DMS53 treated with DMSO at 0.1 percent for 48 hours (cell line): ENCODE data around the gene CNTNAP5.
A peak's percentile ranks its signal among the peaks of the same experiment; 100 is the strongest.

ENCODE experiments used
- DNase-seq: peaks from one replicate; lab custom pipeline; 2025; ENCODE audit not compliant: unreplicated experiment; lab: John Stamatoyannopoulos, UW

Gene CNTNAP5

DNA sequence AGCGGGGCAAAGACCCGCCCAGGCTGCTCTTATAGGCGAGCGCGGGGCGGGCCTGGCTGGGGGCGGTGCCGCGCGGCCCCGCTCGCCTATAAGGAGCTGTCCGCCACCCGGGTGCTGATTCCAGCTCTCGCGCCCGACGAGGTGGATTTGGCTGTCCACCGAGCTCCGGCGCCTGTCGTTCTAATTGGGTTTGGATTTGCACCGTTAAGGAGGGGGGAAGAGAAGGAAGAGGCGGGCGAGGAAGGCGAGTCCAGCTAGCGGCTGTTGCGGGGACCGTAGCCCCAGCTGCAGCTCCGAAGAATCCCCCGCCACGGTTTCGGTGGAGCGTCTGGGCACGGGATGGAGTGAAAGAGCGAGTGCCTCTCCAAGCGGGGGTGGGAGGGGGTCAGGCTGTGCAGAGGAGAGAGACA is at the start of gene CNTNAP5:
Gene CNTNAP5, plus strand, starts transcription at position 117 of the 410 bp plus-strand sequence. CDS start 364 bp downstream, outside the sequence.
- DNase-seq: no peak

DNA sequence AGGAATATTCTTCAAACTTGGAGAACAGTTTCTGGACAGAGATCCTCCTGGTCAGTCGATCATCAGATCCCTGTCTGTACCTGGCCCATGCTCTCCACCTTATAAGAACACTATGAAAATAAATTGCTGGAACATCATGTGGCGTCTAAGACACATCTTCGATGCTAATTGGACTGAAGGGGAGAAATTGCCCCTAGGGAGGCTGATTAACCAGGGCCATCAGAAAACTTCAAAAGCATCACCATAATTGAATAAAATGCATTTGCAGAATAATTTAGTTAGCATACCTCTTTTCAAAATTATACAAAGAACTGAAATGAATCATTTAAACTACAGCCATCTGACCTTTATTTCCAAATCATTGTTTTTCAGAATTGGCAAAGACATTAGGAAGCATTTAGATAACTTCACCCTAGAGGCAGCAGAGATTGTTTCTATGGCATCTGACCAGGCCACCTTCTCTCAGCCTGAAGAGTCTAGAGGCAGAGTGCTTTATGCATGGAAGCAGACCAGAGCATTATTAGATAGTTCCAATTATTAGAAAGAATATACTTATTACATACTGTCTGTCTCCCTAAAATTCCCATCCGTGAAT is 48.9 kb upstream of the CNTNAP5 start:
- no peak for DNase-seq

DNA sequence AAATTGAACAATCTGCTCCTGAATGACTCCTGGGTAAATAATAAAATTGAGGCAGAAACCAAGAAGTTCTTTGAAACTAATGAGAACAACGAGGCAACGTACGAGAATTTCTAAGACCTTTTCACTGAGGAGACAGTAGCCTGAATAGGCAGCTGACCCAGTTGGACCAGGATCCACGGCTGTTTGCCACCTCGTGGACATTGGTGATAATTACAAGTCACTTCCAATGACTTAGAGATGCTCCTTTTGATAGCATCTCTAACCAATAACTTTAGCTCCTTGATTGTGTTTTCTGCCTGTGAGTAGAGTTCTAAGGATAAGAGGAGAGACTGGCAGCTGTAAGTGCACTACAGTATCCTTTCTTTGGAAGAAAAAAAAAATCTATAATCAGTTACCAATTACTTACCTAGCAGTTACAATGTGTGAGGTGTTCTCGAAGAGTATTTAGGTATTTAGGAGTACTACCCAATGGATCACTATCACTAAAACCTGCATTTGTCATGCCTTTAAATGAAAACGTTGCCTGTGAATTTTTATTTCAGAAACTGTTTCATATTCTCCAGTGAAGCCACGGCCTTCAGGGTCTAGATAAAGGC is 31.3 kb upstream of the CNTNAP5 start:
- peak; percentile 51 for DNase-seq

DNA sequence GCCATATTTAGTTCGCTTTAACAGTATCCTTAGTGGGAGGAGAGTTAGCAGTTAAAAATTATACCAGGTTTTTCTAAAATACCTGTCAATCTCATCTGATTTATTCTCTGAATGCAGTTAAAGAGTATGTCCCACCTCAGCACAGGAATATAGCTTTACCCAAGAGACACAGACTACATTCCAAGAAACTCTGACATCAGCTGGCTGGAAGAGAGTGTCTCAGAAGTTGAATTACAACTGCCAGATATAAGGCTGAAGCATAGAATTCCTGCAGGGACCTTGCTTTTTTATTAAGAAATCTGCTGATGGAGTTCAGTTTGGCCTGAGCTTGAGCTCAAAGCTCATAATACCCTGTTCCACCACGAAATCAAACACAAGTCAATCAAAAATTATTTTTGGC is 25.4 kb upstream of the CNTNAP5 start:
- DNase-seq: no peak

DNA sequence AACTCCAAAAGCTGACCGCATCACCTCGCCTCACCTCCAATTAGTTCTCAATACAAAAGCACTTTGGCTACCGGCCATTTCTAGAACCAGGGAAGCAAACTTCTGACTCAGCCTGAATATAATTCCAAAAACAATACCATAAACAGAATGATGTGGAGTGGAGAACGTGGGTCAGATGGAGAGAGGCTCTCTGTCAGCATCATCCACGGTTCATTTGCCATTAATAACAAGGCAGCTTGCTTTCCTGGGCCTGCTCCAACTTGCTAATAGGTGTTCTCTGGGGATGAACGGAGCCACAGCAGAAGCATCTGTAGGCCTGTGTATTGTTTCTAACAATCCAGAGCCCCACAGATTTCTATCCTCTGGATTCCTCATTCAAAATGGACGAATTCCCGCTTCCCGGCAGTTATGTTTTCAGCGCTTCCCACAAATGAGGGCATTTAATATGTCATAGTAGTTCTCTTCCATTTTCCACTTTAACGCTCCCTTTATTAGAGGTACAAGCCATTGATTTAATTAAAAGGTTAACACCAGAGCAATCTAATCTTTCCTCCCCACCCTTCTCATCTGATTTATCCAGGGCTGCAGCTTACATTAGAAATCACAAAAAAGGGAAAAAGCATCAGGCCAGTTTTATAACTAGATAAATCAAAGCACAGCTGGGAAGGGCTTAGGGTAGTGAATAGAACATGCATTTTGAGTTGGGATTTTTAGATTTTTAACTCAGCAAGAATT is 23.2 kb upstream of the CNTNAP5 start:
- DNase-seq: no peak

DNA sequence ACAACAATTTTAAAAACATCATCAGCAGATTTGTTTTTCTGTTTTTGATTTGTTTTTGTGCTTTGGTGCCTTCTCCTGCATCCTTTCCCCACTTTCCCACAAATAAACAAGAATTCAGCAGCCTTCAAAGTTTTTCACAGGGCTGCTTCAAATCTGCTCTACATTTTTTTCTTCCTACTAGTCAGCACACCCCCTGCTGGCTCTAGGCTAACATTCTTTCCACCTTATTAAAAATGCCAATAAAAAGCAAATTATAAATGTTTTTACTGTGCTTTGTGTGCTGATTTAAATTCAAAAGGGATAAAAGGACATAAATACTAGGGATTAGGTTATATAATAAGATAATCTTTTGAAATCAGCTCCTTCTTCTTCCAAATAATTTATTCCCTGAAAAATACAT is 6.2 kb upstream of the CNTNAP5 start:
- no peak for DNase-seq

DNA sequence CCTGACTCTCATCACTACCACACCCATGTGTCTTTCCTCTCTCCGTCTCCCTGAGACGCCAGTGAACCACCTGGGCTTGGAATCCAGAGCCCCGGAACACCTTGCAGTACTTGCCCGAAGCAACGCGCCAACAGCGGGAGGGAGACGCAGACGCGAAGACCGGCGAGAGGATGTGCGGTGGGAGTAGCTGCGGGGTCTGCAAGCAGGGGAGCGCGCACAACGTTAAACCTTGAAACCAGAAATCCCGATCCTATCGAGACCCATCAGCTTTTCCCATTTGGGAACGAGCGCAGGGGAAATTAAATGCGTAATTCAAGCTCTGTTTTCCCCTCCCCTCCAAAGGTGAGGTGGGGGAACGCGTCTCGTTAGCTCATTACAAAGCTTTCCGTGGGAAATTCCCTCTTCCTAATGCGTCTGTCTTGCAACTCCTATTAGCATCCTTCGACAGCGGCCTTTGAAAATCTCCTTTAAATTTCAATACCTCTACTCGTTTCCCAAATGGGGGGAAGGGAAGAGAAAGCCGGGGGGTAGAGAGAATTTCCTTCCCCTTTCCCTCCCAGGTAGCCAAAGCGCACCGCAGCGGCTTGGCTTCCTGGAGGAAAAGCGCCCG is 421 bp upstream of the CNTNAP5 start:
- DNase-seq: no peak

DNA sequence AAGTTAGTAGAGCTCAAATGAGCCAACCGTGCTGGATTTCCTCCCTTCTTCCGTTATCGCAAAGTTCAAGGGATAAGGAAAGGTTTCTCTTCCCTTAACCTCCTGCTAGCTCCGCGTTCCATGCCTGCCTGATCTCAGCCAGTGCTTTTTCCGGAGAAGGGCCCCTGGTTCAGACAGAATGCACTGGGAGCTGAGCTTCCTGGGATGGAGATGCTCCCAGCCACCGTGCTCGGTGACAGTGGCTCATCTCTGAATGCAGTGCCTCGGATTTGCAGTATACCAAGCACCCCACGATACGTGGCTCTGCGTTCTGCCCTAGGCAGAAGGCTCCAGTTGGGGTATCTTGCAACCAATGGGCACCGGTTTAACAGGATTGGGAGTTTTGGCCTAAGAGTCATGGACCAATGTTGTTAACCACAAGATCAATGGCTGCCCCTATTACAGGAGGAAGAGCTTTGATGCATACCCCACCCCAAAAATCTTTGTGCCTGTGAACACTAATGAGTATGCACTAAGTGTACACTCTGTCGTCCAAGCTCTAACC is 876 bp downstream of the CNTNAP5 start:
- DNase-seq: no peak

DNA sequence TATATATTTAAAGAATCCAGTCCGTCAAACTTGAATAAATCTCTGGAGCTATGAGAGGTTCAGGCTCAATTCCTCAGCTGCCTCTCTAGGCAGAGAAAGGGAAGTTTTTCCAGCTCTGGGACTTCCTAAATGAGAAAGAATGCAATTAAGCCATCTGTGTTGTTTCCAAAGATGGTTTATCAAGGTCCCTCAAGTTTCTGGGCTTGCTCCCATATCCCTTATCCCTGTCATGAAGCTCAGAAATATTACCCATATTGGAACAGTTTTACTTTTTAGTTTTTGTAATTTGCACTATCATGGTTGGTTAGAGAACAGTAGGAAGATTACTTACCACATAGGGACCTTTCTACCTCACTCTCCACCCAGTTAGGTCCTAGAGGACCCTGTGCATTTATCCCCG is 1.4 kb downstream of the CNTNAP5 start:
- no peak for DNase-seq

DNA sequence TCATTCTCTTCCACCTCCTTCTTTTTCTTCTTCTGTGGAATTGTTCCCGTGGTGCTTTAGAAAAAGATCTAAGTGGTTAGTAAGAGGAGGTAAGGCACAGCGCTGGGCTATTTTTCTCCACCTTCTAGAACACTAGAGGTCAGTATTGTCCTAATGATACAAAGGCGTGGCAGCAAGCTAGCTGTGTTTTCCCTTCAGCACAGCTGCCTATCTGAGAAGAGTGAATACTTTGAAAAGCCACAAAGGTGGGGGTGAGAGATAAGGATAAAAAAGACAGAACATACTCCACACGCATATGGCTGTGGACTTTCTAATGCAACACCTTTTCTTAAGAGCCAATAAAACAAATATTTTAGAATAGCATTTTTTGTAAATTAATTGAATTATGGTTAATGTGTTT is 2.1 kb downstream of the CNTNAP5 start:
- peak; percentile 81 for DNase-seq

DNA sequence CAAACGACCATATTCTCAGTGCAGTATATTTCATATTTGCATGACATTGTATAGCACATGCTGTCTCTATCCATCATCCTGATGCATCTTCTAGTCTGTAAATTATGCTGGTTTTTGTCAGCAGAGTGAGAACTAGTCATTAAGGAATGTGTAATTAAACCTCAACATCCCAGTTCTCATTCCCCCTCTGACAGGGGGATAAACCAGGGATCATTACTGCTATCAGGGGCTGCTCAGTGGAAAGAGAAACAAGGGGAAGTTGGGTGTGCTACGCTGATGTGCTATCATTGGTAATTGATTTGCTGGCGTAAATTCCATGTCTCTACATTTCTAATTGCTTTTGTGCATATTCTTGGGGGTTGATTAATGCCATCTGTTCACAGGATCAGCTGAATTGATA is 7.7 kb downstream of the CNTNAP5 start:
- no peak for DNase-seq

DNA sequence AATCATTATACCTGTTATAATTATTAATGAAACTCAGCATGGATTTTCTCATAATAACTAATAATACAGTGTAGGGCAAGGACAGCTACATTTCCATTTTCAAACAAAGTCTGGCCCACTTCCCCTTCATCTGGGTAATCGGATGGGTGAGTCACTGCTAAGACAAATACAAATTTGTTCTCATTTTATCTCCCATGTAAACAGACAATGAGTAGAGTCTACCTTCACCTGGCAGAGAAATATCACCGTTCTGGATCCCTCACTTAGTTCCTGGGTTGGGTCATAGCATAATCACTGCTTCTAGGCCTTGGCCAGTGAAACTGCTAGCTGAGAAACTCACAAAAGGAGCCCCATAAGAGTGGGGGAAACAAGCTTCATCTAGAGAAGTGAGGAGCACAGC is 9.2 kb downstream of the CNTNAP5 start:
- DNase-seq: peak; percentile 95

DNA sequence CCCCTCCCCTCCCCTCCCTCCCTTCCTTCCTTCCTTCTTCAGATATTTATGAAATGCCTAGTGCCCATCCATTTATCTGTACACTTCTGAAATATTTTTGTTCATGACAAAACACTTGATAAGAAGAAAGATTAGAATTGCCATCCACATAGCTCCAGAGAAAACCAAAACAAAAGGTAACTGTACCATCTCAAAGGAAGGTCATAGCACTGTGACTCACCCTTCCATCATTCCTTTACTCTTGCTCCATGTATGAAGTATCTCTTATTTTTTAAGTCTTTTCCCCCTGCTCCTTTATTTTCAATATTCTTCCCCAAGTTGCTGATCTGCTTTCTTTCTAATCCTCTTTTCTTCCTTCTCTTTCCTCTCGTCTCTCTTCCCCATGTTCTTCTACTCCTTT is 9.9 kb downstream of the CNTNAP5 start:
- no peak for DNase-seq

DNA sequence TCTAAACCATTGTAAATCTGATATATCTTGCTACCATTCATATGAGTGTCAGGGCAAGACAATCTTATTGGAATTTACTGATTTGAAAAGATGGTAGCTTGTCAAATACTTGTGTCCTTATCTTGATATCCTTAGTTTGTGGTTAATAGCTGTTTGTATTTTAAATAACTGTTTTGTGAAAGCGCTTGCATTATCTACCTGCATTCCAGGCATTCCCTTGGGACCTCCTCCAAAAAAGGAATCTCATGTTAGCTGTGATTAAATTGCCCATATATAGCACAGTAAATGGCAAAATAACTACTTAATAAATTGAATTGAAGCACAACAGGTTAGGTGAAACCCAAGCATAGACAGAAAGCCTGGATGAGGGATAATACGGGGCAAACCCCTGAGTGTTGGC is 13.9 kb downstream of the CNTNAP5 start:
- DNase-seq: no peak

DNA sequence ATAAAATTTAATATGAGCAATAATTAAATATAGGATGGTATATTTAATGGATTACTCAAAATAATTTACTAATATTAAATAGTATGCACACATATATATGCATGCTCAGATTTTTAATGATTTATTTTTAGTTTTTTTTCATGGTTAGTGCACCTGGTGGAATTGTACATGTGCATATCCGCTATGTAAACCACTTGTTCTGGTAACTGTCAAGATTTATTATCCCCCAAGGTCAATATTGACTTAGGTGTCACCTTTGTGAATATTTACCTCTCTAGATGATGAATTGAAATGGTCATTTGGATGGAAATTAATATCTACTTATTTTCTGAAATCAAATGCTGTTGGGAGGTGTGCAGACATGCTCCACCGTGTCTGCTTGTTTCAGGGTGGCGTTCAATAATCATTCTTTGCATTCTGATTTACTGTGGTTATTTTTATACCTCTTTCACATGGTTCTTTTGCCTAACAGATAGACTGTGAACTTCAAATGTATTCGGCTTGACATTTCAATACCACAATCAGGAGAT is 14.7 kb downstream of the CNTNAP5 start:
- peak; percentile 89 for DNase-seq

DNA sequence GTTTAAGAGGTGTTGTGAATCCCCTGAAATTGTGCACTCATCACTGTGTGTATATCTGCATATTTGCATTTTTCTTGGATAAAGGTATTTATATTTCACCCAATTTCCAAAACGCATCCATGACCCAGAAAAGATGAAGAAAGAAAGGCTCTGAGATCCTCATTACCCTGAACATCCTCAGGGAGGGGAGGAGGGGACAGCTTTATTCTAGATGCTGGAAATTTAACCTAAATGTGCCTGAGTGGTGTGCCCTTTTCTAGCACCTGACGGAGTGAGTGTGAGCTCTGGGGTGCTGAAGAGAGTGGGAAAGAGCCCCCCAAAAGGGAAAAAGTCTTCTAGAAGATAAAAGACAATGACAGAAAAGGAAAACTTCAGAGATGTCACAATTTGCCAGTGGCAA is 20.8 kb downstream of the CNTNAP5 start:
- DNase-seq: no peak

DNA sequence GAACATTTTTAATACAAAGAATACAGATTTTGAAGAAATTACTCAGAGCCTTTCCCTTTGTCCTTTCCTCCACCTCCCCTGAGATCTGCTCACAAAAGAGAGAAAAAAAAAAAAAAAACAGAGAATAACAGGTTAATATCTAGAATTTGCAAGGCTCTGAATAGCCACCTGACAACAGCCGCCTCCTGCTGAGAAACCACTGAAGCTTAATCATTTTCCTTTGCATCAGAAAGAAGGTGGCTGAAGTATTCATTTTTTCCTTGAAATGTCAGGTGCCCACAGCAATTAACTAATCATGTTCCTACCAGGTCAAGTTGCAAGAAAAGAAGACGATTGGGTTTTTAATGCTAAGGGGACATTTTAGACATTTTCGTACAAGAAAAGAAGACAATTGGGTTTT is 21.2 kb downstream of the CNTNAP5 start:
- no peak for DNase-seq

DNA sequence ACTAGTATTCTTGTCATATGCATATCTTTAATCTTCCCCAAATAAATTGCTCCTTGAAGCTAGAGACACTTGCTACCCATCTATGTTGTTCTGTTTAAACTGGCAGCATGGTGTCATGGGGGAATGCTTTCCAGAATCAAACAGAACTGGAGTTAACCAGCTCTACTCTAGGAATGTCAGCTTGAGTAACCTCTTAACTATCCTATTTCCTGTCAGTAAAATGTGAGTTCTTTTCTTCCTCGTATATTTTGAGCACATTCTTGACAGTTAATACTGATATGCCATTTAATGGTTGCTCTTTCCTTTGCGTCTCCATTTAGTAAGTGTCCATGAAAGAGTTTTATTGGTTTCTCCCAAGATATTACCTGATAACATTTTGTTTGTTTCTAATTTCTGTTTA is 23.0 kb downstream of the CNTNAP5 start:
- no peak for DNase-seq

DNA sequence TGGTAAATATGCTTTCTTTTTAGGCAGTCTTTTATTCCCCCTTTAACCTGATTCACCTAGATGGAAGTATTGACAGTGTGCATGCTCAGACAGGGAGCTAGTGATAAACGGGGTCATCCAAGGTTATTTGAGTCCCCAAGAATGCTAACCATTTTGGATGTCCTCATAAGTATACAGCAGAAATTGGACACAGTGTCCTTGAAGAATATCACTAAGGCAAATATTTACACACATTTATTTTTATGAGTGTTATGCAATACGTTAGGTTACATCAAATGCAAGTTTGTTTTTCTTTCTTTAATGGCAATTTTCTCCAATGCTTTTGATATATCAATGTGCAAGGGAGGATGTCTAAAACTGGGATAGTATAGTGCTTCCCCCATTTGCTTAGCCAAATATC is 23.6 kb downstream of the CNTNAP5 start:
- DNase-seq: no peak

DNA sequence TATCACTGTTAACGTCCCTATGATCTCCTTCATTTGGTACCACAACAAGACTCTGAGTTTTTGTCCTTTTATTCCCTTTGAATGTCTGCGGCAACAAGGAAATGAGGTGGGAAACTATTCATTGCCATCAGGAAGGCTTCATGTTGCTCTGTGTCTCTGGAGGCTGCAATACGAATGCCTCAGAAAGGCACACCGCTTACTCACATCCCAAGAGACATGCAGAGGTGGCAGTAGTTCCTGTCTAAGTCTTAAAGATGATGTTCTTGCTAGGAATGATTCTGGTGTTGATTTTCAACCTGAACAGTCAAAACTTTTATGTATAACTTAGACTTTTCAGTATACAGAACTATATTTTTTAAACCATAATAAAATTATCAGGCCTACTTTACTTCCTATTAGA is 24.0 kb downstream of the CNTNAP5 start:
- DNase-seq: no peak

DNA sequence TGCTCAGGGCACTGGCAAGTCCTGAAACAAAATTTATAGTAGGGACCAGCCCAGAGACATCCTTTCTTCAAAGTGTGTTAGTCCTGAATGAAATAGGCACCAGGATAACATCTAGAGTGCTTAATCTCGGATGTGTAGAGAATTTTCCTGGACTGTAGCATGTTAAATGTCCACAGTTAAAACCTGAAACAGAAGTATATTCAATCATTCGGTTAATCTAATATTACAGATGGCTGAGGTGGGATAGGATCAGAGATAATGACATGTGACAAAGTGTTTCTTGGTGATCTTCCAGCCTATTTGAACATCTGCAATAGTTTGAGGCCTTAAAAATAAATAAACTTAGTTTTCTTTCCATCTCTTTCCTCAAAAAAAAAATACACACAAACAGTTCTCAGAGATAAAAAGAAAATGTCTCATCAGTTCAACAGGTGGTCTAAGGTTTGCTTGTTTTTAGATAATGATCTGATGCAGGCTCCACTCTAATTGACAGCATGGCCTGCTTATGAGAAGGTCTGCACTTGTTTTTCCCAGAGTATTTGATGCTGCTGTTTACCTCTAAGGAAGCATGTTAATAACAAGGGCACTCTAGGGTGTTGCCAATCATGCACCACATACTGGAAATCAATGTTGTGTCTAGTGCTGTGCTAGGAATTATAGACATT is 25.9 kb downstream of the CNTNAP5 start:
- DNase-seq: no peak
